Measurements from ENCODE around the gene IL11.

The IL11 gene

DNA sequence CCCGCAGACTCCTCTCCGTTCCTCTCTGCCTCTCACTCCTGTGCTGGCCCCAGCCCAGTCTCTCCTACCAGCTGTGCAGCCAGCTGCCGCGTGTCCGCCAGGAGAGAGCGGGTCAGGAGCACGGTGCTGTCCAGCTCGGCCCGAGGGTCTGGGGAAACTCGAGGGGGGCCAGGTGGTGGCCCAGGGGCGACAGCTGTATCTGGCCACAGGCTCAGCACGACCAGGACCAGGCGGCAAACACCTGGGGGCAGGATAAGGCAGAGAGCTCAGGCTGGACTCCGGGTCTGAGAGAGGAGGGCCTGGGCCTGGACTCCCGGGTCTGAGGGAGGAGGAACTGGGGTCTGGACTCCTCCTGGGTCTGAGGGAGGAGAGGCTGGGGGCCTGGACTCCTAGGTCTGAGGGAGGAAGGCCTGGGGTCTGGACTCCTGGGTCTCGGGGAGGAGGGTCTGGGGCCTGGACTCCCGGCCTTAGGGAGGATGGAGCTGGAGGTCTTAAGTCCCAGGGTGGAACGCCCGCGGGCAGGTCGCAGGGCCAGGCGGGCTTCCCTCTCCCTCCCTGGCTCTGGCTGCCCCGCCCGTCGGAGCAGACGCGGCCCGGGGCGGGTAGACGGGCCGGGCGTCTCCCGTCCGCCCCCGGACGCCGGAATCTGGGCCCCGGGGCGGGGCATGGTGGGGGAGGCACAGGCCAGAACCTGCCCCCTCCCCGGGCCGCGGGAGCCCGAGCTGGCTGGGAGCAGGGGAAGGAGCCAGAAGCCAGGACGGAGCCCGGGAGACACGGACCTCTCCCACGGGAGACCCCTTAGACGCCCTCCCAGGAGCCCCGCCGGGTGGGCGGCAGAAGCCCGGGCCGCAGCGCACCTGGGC is 1.3 kb downstream of the IL11 start:
- DNase-seq (ENCODE audit: low read depth): no peak
- TF ChIP-seq, protein P1, sequence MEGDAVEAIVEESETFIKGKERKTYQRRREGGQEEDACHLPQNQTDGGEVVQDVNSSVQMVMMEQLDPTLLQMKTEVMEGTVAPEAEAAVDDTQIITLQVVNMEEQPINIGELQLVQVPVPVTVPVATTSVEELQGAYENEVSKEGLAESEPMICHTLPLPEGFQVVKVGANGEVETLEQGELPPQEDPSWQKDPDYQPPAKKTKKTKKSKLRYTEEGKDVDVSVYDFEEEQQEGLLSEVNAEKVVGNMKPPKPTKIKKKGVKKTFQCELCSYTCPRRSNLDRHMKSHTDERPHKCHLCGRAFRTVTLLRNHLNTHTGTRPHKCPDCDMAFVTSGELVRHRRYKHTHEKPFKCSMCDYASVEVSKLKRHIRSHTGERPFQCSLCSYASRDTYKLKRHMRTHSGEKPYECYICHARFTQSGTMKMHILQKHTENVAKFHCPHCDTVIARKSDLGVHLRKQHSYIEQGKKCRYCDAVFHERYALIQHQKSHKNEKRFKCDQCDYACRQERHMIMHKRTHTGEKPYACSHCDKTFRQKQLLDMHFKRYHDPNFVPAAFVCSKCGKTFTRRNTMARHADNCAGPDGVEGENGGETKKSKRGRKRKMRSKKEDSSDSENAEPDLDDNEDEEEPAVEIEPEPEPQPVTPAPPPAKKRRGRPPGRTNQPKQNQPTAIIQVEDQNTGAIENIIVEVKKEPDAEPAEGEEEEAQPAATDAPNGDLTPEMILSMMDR (IDR thresholded peaks at IDR 0.05; ENCODE audit: low read depth, low read length, missing control alignments): no peak
- no peak overlapping the region for H3K4me3 ChIP-seq (ENCODE audit: low read depth, low read length)

DNA sequence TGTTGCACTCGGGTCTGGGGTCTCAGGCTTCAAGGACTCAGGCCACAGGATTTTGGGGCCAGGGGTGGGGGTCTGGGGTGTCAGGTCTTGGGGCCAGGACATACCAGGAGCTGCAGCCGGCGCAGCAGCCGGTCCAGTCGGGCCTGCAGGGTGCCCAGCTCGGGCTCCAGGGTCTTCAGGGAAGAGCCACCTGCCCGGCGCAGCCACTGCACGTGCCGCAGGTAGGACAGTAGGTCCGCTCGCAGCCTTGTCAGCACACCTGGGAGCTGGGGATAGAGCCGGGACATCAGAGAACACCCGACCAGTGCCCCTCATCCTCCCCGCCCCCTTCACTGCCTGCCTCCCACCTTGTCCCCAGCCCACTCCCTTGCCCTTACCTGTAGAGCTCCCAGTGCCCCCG is 2.2 kb downstream of the IL11 start:
- no peak overlapping the region for H3K4me3 ChIP-seq (ENCODE audit: low read depth, low read length)
- TF ChIP-seq, protein P1 (IDR thresholded peaks at IDR 0.05; ENCODE audit: low read depth, low read length, missing control alignments): no peak

DNA sequence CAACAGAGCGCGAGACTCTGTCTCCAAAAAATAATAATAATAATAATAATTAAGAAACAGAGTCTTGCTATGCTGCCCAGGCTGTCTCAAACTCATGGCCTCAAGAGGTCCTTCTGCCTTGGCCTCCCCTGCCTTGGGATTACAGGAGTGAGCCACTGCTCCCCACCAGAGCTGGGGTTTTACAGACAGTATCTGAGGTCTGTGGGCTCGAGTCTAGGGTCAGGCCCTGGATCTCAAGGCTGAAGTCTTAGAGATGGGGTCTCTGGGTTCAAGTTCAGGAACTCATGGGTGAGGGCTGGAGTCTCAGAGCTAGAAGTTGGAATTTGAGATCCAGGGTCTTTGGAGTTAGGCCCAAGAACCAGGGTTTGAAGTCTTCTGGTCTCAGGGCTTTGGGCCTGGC is 3.5 kb downstream of the IL11 start:
- no peak overlapping the region for H3K4me3 ChIP-seq (ENCODE audit: low read depth, low read length)
- TF ChIP-seq, protein P1 (IDR thresholded peaks at IDR 0.05; ENCODE audit: low read depth, low read length, missing control alignments): no peak
- no peak for DNase-seq (ENCODE audit: low read depth)

More for the DNA sequence above, 2.2 kb downstream of the IL11 start:
- DNase-seq (ENCODE audit: low read depth): no peak

DNA sequence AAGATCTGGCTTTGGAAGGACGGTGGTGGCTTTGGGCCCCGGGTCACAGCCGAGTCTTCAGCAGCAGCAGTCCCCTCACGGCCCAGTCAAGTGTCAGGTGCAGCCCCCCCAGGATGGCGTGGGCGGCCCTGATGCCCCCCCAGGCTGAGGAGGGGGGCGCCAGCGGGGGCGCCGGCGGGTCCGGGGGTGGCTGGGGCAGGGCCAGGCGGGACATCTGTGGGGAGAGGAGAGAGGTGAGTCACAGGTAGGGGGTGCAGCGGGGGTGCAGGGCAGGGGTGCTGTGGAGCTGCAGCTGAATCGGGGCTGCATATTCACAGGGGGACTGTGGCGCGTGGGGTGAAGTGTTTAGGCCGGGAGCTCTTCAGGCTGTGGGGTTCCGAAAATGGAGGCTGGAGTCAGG is 4.3 kb downstream of the IL11 start:
- TF ChIP-seq, protein P1 (IDR thresholded peaks at IDR 0.05; ENCODE audit: low read depth, low read length, missing control alignments): no peak
- DNase-seq (ENCODE audit: low read depth): no peak

DNA sequence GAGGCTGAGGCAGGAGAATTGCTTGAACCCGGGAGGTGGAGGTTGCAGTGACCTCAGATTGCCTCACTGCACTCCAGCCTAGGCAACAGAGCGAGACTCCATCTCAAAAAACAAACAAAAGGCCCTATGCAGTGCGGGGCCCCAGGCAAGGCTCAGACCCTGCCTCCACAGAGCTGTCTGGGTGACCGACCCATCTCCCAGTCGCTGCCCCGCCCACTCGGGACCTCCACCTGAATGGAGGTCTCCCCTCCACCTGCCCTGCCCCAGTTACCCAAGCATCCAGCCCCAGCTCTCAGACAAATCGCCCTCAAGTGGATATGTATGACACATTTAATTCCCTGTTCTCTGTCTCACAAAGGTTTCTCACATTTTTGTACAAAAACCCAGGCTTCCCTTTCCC is 5.0 kb downstream of the IL11 start:
- no peak for DNase-seq (ENCODE audit: low read depth)
- H3K4me3 ChIP-seq (ENCODE audit: low read depth, low read length): no peak overlapping the region
- TF ChIP-seq, protein P1 (IDR thresholded peaks at IDR 0.05; ENCODE audit: low read depth, low read length, missing control alignments): no peak

More for the DNA sequence above, 4.3 kb downstream of the IL11 start:
- no peak overlapping the region for H3K4me3 ChIP-seq (ENCODE audit: low read depth, low read length)

DNA sequence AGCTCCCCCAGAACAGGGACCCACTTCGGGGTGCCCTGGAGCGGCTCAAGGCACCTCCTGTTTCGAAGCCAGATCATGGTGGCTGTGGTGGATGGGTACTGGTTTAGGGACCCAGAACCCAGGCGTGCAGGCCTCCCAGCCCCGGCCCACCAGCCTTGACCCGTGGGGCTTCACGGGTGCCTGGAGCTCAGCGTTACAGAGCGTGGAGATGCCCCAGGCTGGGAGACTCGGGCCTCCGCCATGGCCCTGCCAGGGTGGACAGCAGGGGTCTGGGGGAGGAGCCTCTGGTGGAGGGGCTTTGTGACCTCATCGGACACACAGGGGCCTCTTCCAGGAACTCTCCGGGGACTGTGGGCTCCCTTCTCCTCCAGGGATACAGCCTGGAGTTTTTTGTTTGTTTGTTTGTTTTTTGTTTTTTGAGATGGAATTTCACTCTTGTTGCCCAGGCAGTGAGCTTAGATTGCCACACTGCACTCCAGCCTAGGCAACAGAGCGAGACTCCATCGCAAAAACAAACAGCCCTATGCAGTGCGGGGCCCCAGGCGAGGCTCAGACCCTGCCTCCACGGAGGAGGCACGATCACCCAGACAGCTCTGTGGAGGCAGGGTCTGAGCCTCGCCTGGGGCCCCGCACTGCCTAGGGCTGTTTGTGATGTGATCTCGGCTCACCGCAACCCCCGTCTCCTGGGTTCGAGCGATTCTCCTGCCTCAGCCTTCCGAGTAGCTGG is 7.1 kb downstream of the IL11 start, which contains the start of gene GARIN5B:
Gene GARIN5B, minus strand, starts transcription at position 271 of the 727 bp plus-strand sequence. Its CDS starts 194 bp downstream, at position 77.
- H3K4me3 ChIP-seq (ENCODE audit: low read depth, low read length): no peak within 1 kb of the TSS
- DNase-seq (ENCODE audit: low read depth): no peak

More for the DNA sequence above, 7.1 kb downstream of the IL11 start, which contains the start of gene GARIN5B:
- TF ChIP-seq, protein P1 (IDR thresholded peaks at IDR 0.05; ENCODE audit: low read depth, low read length, missing control alignments): no peak
